ENCODE results near the gene TMSB4X. TPM values are rescaled to one million over a fixed set of nuclear protein-coding genes. Genes with fewer than 3 reads are reported as not detected.

The TMSB4X gene
- total RNA-seq, 4 donors from 2014 or later = 1,261 to 2,736 (median 1,532) TPM

GRCh38 chrX:13024986-13025385 is 50.1 kb downstream of the TMSB4X start:
- TF ChIP-seq CTCF (IDR thresholded peaks at IDR 0.05) (no peak), POLR2A (IDR thresholded peaks at IDR 0.05) (no peak)
- DNase-seq (ENCODE audit: low spot score in 2 of 2) = no peak
- no peak overlapping the region for H3K4me3 ChIP-seq (ENCODE audit: low read depth, poor library complexity, severe bottlenecking)
- intact Hi-C loops (cut with DNase I; ENCODE audit: low total_unique reads) = no loop called here
- WGBS, 2 donors = 75 to 79% methylated on average over 3 of the region's 3 CpGs

Other genes starting within 250 kb of the TMSB4X start
- gene PRPS2, start 183.7 kb upstream of the TMSB4X start, total RNA-seq = 100 to 1,000 TPM in 2 of 4 donors, 10 to 100 TPM in 2; 49.5 to 113 (median 97.9) TPM
- under 1 TPM; 0.15 to 0.38 (median 0.23) TPM for gene TLR7, start 108.0 kb upstream of the TMSB4X start, total RNA-seq
- gene TLR8, start 68.5 kb upstream of the TMSB4X start, total RNA-seq = under 1 TPM; 0.08 to 0.84 (median 0.52) TPM
- gene FAM9C, start 69.5 kb downstream of the TMSB4X start, total RNA-seq = not detected